HL-60 (cell line): ENCODE measurements around the gene PPP2R2D.

Source experiments
- DNase-seq, 2 experiments: peaks; one replicate each; pipeline ENCODE4 v3.0.0-alpha.2; 2010 to 2020; ENCODE audit warnings: low read depth in 1 of 2, low spot score in 1 of 2
- H3K27ac ChIP-seq: fragments of 250-450 bp; sonication (Bioruptor Pico); replicated peaks from 2 replicates; pipeline ENCODE4 v1.5.1; 2020; ENCODE audit warnings: mild to moderate bottlenecking, moderate library complexity
- H3K27me3 ChIP-seq: fragments of 250-450 bp; sonication (Bioruptor Pico); 2 replicates; pipeline ENCODE4 v1.5.1; 2021; ENCODE audit warnings: mild to moderate bottlenecking, moderate library complexity; ENCODE audit not compliant: insufficient read depth, poor library complexity, severe bottlenecking
- H3K4me3 ChIP-seq: replicated peaks from 2 replicates; pipeline ENCODE4 v1.5.1; 2011; ENCODE audit warnings: mild to moderate bottlenecking, control low read depth, low read length; ENCODE audit not compliant: insufficient read depth
- GABPA ChIP-seq: IDR thresholded peaks from 2 replicates; pipeline ENCODE4 v1.6.1; 2012; ENCODE audit warnings: low read depth
- POLR2AphosphoS5 ChIP-seq: IDR thresholded peaks from 2 replicates; pipeline ENCODE4 v1.6.1; 2012; ENCODE audit warnings: low read depth
- SPI1 ChIP-seq: IDR thresholded peaks from 2 replicates; pipeline ENCODE4 v1.6.1; 2012; ENCODE audit warnings: low read depth, mild to moderate bottlenecking, borderline replicate concordance
- TF ChIP-seq, protein P1 (sequence below): IDR thresholded peaks from 2 replicates; pipeline ENCODE4 v1.6.1; 2012; ENCODE audit warnings: low read depth; ENCODE audit not compliant: insufficient replicate concordance
- TF ChIP-seq, protein P2 (sequence below): IDR thresholded peaks from one replicate; pipeline ENCODE4 v1.5.1; 2011; ENCODE audit warnings: low read length, control low read depth, inconsistent platforms; ENCODE audit not compliant: insufficient read depth

The PPP2R2D gene

DNA sequence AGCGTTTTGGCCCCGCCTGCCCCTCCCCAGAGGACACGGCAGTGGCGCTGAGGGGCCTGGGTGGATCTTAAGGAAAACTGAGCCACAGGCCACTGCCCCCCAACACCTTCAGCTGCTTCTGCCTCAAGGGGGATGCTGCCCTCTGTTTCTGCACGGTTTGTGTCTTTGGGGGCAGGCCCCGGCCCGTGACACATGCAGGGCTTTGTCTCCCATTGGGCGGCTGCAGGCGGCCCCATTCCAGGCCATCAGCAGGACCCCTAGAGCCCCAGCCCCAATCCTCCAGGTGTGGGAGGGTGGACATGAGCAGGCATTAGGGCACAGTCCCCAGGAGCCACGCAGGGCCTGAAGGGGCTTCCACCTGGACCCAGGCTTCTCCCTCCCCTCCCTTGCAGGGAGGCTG is 25.3 kb upstream of the PPP2R2D start:
- H3K27me3 ChIP-seq, result no peaks in the 10 kb centered on the region
- H3K27ac ChIP-seq, result no peak overlapping the region
- H3K4me3 ChIP-seq, result no peak overlapping the region
- TF ChIP-seq, protein P1, sequence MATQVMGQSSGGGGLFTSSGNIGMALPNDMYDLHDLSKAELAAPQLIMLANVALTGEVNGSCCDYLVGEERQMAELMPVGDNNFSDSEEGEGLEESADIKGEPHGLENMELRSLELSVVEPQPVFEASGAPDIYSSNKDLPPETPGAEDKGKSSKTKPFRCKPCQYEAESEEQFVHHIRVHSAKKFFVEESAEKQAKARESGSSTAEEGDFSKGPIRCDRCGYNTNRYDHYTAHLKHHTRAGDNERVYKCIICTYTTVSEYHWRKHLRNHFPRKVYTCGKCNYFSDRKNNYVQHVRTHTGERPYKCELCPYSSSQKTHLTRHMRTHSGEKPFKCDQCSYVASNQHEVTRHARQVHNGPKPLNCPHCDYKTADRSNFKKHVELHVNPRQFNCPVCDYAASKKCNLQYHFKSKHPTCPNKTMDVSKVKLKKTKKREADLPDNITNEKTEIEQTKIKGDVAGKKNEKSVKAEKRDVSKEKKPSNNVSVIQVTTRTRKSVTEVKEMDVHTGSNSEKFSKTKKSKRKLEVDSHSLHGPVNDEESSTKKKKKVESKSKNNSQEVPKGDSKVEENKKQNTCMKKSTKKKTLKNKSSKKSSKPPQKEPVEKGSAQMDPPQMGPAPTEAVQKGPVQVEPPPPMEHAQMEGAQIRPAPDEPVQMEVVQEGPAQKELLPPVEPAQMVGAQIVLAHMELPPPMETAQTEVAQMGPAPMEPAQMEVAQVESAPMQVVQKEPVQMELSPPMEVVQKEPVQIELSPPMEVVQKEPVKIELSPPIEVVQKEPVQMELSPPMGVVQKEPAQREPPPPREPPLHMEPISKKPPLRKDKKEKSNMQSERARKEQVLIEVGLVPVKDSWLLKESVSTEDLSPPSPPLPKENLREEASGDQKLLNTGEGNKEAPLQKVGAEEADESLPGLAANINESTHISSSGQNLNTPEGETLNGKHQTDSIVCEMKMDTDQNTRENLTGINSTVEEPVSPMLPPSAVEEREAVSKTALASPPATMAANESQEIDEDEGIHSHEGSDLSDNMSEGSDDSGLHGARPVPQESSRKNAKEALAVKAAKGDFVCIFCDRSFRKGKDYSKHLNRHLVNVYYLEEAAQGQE, result no peak
- TF ChIP-seq, protein P2, sequence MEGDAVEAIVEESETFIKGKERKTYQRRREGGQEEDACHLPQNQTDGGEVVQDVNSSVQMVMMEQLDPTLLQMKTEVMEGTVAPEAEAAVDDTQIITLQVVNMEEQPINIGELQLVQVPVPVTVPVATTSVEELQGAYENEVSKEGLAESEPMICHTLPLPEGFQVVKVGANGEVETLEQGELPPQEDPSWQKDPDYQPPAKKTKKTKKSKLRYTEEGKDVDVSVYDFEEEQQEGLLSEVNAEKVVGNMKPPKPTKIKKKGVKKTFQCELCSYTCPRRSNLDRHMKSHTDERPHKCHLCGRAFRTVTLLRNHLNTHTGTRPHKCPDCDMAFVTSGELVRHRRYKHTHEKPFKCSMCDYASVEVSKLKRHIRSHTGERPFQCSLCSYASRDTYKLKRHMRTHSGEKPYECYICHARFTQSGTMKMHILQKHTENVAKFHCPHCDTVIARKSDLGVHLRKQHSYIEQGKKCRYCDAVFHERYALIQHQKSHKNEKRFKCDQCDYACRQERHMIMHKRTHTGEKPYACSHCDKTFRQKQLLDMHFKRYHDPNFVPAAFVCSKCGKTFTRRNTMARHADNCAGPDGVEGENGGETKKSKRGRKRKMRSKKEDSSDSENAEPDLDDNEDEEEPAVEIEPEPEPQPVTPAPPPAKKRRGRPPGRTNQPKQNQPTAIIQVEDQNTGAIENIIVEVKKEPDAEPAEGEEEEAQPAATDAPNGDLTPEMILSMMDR, result no peak
- no peak for TF ChIP-seq POLR2AphosphoS5
- TF ChIP-seq GABPA, result no peak
- no peak for TF ChIP-seq SPI1
- no peak for DNase-seq

- Histone ChIP-seq H3K4me3 (no peak overlapping the region), H3K27ac (no peak overlapping the region), H3K27me3 (no peaks in the 10 kb centered on the region)
- TF ChIP-seq, protein P1, result no peak
- TF ChIP-seq, protein P2, result no peak
- TF ChIP-seq POLR2AphosphoS5 (no peak), SPI1 (no peak), GABPA (no peak)
- no peak for DNase-seq
These were observed 24.8 kb upstream of the PPP2R2D start for GRCh38 chr10:131876017-131876416.

- Histone ChIP-seq H3K4me3 (no peak overlapping the region), H3K27me3 (no peaks in the 10 kb centered on the region), H3K27ac (no peak overlapping the region)
- no peak for TF ChIP-seq GABPA
- DNase-seq, result no peak
These were observed 24.3 kb upstream of the PPP2R2D start for GRCh38 chr10:131876508-131876907.

- H3K4me3 ChIP-seq, result no peak overlapping the region
- DNase-seq, result no peak
- H3K27me3 ChIP-seq, result no peaks in the 10 kb centered on the region
- no peak overlapping the region for H3K27ac ChIP-seq
- no peak for TF ChIP-seq POLR2AphosphoS5
- TF ChIP-seq, protein P1, result no peak
- no peak for TF ChIP-seq SPI1
- no peak for TF ChIP-seq GABPA
- TF ChIP-seq, protein P2, result no peak
These were observed 20.7 kb upstream of the PPP2R2D start for GRCh38 chr10:131880016-131880590.
